ENCODE data around the gene PLSCR3. TPM values are rescaled to one million over a fixed set of nuclear protein-coding genes. Genes with fewer than 3 reads are reported as not detected.

PLSCR3 gene
- total and polyA plus RNA-seq, 3 donors from 2014 or later, result 13.6 to 19.4 (median 14.2) TPM

- H3K36me3 ChIP-seq (ENCODE audit: low read depth, missing control alignments), result no peaks in the 10 kb centered on the region
- 61 to 76% methylated on average over 19 of the region's 19 CpGs for WGBS, 2 donors
- no peak overlapping the region for H3K27ac ChIP-seq
- TF ChIP-seq POLR2A (IDR thresholded peaks at IDR 0.05), result no peak
- TF ChIP-seq, protein P1, sequence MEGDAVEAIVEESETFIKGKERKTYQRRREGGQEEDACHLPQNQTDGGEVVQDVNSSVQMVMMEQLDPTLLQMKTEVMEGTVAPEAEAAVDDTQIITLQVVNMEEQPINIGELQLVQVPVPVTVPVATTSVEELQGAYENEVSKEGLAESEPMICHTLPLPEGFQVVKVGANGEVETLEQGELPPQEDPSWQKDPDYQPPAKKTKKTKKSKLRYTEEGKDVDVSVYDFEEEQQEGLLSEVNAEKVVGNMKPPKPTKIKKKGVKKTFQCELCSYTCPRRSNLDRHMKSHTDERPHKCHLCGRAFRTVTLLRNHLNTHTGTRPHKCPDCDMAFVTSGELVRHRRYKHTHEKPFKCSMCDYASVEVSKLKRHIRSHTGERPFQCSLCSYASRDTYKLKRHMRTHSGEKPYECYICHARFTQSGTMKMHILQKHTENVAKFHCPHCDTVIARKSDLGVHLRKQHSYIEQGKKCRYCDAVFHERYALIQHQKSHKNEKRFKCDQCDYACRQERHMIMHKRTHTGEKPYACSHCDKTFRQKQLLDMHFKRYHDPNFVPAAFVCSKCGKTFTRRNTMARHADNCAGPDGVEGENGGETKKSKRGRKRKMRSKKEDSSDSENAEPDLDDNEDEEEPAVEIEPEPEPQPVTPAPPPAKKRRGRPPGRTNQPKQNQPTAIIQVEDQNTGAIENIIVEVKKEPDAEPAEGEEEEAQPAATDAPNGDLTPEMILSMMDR (IDR thresholded peaks at IDR 0.05), result no peak
- H3K9me3 ChIP-seq, result no peaks in the 10 kb centered on the region
- peaks cover 24% of the 10 kb centered on the region for H3K4me1 ChIP-seq
- intact Hi-C loops (cut with DNase I; ENCODE audit: low total_unique reads), result no loop called here
- H3K27me3 ChIP-seq, result no peaks in the 10 kb centered on the region
- DNase-seq, result no peak
- no peak overlapping the region for H3K4me3 ChIP-seq
These were observed 45.7 kb downstream of the PLSCR3 start for GRCh38 chr17:7348478-7349242.

- H3K9me3 ChIP-seq, result no peaks in the 10 kb centered on the region
- WGBS, 2 donors, result 65% methylated on average over 14 to 19 of the region's 19 CpGs
- peaks cover 16% of the 10 kb centered on the region for H3K4me1 ChIP-seq
- no peaks in the 10 kb centered on the region for H3K27me3 ChIP-seq
- no peak for DNase-seq
- intact Hi-C loops (cut with DNase I; ENCODE audit: low total_unique reads), result no loop called here
- no peak overlapping the region for H3K27ac ChIP-seq
- H3K36me3 ChIP-seq (ENCODE audit: low read depth, missing control alignments), result no peaks in the 10 kb centered on the region
- TF ChIP-seq, protein P1 (IDR thresholded peaks at IDR 0.05), result no peak
- TF ChIP-seq POLR2A (IDR thresholded peaks at IDR 0.05), result no peak
- no peak overlapping the region for H3K4me3 ChIP-seq
These were observed 46.5 kb downstream of the PLSCR3 start for GRCh38 chr17:7347630-7348477.

DNA sequence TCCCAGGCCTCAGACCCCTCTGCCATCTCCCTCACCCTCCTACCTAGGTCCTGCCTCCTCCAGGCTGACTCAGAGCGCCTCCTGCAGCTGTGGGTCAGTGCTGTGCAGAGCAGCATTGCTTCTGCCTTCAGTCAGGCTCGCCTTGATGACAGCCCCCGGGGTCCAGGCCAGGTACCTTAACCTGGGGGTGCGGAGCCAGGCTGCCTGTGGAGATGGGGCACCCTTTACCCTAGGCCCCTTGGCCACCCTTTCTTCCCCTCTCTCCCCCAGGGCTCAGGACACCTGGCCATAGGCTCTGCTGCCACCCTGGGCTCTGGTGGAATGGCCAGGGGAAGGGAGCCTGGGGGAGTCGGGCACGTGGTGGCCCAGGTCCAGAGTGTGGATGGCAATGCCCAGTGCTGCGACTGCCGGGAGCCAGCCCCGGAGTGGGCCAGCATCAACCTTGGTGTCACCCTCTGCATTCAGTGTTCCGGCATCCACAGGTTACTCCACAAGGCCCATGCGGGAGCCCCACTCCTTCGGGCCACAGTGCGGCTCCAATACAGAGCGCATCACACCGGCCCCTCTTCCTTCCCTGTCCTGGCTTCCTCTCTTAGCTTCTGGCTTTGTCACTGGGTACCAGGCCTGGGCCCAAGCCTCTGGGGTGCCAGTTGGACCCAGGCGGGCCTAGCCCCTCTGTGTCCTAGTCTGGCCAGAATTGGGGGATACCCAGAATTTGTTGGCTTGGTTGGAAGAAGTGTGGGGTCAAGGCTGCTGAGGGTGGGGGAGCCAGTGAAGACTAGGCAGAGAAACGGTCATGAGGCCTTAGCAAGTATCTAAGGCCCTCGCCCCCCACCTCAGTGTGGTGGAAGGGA is 47.3 kb downstream of the PLSCR3 start:
- no peak for TF ChIP-seq POLR2A (IDR thresholded peaks at IDR 0.05)
- TF ChIP-seq, protein P1 (IDR thresholded peaks at IDR 0.05), result no peak
- no peaks in the 10 kb centered on the region for H3K9me3 ChIP-seq
- H3K36me3 ChIP-seq (ENCODE audit: low read depth, missing control alignments), result no peaks in the 10 kb centered on the region
- WGBS, 2 donors, result 60 to 82% methylated on average over 9 to 18 of the region's 18 CpGs
- intact Hi-C loops (cut with DNase I; ENCODE audit: low total_unique reads), result no loop called here
- peaks cover 10% of the 10 kb centered on the region for H3K4me1 ChIP-seq
- H3K27ac ChIP-seq, result no peak overlapping the region
- H3K27me3 ChIP-seq, result no peaks in the 10 kb centered on the region
- no peak for DNase-seq
- H3K4me3 ChIP-seq, result no peak overlapping the region

- Histone ChIP-seq H3K36me3 (ENCODE audit: low read depth, missing control alignments) (no peaks in the 10 kb centered on the region), H3K4me3 (no peak overlapping the region), H3K9me3 (no peaks in the 10 kb centered on the region), H3K4me1 (no peaks in the 10 kb centered on the region), H3K27me3 (no peaks in the 10 kb centered on the region), H3K27ac (no peak overlapping the region)
- DNase-seq, result no peak
- intact Hi-C loops (cut with DNase I; ENCODE audit: low total_unique reads), result no loop called here
- WGBS, 2 donors, result 60 to 66% methylated on average over 10 to 15 of the region's 15 CpGs
- TF ChIP-seq, protein P1 (IDR thresholded peaks at IDR 0.05), result no peak
- TF ChIP-seq POLR2A (IDR thresholded peaks at IDR 0.05), result no peak
These were observed 51.1 kb downstream of the PLSCR3 start for GRCh38 chr17:7343250-7343649.
